Activated naive CD4-positive, alpha-beta T cell treated with anti-CD3 and anti-CD28 coated beads, Interleukin-2, amount 50 U/mL, for 16 hours (primary cell): Measurements from ENCODE around the gene THSD4.
"Not testable (repeated sequence)": the region's sequence is repeated elsewhere in the genome, so short reads cannot be mapped to it uniquely, and the experiment has no call there.

Source experiments
- DNase-seq: peaks from one replicate; pipeline ENCODE4 v3.0.0-alpha.2; 2020

Gene THSD4

DNA sequence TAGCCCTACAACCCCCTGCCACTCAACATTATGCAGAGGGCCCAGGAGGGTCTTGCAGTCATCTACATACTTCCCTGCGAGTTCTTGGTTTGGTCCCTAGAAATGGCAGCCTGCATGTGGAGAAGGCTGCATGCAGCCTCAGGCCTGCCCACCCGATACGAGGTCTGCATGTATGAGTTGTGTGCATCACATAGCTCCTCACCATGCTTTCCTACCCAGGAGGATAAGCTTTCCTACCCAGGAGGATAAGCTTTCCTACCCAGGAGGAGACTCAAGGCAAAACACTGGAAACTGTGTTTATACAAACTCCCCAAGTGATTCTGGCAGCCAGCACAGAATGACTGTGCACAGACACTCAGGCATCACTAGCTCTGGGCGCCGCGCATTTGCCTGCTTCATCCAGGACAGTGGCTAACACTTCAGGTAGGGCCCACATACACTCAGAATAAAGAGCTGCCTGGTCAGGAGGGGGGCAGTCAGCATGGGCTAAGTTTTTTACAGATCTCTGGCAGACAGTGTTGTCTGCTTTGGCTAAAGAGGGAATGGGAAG, 187.7 kb downstream of the THSD4 start:
- no peak for DNase-seq

DNA sequence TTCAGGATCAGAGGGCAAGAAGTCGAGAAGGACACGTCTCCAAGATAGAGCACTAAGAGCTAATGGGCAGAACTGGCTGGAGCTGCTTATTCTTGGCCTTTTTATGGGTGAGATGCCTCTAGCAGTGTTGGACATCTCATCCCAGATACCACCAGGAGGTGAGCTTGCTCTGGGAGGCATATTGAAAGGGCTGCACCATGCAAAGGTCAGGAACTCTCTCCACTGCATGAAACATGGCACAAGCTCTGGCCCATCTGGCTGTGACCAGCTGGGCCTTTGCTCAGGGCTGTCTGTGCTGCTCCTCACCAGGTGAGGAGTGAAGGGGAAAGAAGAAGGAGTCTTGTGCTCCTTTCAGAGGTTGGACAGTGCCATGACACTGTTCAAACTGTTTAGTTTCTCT, 188.7 kb downstream of the THSD4 start:
- no peak for DNase-seq

DNA sequence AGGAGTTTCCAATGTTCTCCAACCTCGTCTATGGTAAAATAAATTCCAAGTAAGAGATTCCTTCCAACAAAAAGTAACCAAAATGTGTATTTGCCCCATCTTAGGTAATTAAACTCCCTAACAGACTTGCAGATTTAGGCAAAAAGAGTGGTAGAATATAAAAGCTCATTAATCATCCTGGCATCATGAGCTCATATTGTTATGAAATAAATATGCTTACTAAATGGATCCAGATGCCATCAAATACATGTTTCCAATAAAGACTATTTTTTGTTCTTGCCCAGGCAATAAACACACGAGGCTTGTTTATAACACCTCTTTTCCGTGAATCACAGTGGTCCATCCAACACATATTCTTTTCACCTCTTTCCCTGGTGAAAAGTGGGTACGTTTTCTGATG, 189.4 kb downstream of the THSD4 start:
- no peak for DNase-seq

DNA sequence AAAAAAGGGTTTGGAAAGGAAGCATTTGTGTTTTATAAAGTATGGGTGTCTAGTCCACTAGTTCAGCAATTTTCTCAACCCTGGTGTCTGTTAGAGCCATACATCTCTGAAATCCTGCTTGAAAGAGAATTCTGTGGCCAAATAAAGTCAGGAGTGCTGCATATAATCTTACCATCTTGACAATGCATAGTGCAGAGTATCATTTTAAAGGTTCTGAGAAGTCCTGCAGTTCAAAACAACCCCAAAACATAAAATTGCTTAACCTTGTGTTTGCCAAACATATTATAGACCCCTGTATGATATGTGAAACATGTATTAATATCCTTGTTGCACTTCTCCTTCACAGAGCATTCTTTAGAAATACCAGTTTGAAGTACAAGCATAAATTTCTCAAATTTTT, 191.3 kb downstream of the THSD4 start:
- no peak for DNase-seq

DNA sequence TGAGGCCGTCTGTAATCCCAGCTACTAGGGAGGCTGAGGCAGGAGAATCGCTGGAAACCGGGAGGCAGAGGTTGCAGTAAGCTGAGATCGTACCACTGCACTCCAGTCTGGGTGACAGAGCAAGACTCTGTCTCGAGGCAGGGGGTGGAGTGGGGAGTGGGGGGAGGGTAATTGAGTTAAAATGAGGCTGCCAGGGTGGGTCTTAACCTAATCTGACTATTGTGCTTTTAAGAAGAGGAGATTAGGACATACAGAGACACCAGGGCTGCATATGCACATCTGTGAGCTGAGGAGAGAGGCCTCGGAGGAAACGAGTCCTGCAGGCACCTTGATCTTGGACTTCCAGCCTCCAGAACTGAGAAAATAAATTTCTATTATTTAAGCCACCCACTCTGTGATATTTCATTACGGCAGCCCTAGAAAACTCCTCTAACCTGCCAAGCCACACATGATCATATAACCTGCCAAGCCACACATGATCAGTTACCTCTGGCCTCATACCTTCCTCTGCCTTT, 197.0 kb downstream of the THSD4 start:
- no peak for DNase-seq

DNA sequence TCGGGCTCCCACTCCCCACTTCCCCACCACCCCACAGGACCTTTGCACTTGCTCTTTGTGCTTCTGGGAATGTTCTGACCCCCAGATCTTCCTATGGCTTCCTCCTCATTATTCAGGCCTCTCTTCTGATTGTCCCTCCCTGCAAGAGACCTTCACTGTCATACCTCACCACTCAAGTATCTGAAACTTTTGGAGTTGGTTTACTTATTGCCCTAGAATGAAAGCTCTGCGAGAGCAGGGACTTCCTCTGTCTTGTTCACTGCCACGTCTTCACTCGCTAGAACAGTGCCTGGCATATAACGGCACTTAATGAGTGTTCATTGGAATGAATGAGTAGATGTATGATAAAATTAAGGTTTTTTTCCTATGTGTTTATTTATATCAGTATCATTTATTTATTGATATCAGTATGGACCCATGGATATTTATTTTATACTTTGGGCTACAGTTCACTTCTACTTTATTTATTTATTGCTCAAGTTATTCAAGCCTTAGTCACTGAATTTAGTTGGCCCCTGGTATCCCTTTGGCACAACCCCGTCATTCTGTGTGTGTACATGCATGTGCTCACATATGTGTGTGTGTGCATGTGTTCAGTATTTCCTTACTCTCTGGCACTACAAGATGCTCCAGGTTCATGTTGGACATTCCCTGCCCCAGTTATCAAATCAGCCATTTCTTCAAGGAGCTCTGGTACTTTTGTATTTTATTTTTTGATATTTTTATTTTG, 197.6 kb downstream of the THSD4 start:
- no peak for DNase-seq

DNA sequence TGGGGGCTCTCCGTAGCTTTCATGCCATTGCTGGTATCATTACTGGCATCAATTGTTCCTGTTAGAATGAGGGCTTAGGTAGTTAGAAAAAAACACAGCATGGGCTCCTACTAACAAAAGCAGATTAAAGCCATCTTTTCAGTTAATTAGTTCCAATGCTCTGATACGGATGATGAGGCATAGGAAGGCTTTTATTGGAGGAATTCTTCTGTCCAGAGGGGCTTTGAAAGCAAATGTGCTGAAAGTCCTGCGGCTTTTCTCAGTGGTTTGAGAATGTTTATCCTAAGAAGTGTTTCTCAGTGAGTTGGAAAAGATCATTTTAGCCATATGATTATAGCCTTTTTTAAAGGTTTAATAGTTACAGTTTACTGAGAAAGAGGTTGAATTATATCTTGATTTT, 198.5 kb downstream of the THSD4 start:
- no peak for DNase-seq

DNA sequence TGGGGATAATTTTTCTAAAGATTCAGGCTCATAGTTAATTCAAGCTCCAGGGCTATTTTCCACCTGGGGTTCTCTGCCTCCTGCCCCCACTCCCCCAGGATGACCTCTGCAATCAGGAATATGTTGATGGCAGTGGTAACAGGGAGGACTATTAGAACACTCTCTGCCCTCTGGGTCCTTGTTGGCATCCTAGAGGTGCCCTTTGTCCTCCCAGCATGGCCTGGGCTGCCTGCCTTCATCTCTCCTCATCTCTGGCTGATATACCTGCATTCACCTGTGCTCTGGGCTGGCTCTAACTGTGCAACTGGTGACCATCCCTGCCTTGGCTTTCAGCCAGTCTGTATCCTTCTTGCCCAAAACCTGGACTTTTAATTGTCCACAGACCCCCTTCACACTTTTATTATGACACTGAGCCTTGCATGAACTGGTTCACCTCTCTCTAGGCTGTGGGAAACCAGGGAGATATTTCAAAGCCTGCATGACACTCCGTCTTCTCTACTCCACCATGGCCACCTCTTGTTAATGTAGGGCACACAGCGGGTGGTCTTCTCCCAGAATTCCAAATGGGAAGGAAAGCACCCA, 199.8 kb downstream of the THSD4 start:
- no peak for DNase-seq

DNA sequence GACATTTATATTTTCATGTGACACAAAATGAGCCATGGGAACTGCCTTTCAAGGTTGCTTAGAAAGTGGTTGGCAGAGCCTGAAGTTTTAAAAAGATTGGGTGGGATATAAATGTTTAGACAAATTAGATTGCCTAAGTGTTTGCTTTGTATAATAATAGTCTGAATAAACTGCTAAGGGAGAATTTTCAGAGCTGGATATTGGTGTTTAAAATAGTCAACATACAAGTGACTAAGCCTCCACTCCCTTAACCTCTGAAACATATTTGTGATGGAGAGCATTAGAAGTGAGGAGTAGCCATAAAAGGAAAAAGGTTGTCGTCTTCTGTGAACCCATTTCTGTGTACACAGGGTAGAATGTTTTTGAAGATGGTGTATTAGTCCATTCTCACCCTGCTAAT, 201.6 kb downstream of the THSD4 start:
- DNase-seq = no peak

DNA sequence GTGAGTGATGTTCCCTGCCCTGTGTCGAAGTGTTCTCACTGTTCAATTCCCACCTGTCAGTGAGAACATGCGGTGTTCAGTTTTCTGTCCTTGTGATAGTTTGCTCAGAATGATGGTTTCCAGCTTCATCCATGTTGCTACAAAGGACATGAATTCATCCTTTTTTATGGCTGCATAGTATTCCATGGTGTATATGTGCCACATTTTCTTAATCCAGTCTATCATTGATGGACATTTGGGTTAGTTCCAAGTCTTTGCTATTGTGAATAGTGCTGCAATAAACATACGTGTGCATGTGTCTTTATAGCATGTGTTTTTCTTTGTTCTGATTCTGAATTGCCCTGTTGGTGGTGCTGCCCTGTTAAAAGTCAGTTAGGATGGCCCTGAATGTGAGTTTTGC, 204.2 kb downstream of the THSD4 start:
- DNase-seq = not testable (repeated sequence)

DNA sequence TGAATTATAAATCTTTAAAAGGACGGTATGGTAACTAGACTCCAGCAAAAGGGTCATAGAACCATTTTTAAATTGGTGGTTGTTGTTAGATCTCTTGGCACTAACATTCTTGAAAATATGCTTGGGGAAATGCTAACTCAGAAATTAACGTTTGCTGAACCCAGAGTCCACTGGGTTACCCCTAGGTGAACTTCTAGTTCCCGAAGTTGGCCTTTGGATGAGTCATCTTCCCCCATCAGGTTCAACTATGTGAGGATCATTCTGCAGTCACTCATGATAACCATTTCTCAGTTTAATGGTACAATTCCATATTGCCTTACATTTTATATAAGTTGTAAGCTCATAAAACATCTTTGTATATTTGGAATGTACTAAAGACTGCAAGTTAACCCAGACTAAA, 204.7 kb downstream of the THSD4 start:
- DNase-seq = no peak

DNA sequence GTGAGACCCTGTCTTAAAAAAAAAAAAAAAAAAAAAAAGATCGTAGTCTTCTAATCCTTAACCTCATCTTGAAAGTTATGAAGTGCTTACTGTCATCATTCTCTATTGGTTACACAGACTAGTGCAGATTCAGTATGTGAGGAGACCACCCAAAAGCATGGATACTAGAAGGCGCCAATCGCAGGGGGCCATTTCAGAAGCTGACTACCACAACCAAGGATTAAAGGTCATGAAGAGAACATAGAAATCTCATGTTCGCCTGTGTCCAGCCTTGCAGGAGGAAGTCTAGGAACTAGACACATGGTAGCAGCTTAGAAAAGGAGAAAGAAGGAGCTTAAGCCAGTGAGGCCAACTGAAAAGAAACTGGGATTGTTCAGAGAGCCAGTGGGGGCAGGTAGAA, 207.8 kb downstream of the THSD4 start:
- DNase-seq = no peak

DNA sequence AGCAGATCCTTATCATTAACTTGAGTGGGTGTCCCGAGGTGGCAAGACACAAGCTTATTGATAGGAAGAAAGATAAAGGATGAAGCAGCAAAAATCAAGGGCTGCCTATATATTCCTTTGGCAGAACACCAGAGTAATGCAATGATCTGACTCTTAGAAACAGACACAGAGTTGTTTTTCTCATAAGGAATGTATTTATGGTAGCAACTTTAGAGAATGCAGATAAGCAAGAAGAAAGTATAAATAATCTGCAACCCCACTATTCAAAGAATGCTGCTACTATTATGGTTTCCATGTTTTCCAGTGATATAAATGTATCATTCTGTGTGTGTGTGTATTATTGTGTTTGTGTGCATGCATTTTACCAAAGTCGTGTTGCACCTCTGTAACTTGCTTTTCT, 208.3 kb downstream of the THSD4 start:
- DNase-seq = no peak

DNA sequence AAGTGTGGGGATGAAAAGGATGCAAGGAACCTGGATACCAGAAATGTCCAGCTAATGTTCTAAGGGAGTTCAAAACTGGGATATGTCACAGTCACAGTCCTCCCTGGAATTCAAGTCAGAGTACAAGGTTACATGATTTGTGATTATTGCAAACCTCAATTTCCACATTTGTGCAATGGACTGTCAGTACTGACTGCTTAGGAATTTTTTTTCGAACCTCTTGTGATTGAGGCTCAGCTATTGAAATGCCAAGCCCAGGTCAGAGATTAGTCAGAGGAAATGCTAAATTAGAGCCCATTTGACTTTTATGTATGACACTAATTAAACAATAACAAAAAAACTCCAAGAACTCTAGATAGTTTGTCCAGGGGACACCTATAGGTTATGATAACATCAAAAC, 210.2 kb downstream of the THSD4 start:
- DNase-seq = no peak

DNA sequence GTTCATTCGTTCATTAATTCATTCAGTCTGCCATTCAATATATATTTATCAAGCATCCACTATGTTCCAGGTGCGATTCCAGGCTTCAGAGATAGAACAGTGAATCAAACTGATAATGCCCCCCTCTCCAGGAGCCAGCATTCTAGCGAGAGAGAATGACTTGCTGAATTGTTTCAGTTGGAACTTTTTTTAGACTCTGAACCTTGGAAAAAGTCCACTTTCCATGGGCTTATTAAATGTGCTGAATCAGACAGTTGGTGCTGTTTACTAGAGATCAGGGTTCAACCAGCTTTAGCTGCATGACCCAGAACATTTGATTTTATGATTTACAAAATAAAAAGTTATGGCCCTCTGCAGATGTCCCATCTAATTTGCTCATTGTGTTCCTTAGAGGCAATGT, 213.2 kb downstream of the THSD4 start:
- no peak for DNase-seq

DNA sequence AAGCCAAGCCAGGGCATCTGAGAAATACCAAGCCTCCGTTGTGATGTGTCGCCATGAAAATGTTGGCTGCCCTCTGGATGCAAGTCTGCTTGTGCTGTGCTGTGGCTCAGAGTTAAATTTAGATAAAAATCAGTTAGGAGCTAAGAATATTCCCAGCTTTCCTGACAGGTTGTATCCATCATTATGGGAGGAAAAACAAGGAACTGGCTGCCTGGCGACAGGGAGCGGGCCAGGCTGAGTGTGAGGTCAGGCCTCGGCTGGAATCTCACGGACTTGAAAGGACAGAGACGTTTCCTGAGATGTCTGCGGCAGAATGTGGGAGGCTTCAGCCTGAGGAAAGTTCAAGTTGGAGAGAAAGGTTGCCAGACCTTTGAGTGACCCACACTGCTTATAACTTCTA, 213.8 kb downstream of the THSD4 start:
- DNase-seq = no peak

DNA sequence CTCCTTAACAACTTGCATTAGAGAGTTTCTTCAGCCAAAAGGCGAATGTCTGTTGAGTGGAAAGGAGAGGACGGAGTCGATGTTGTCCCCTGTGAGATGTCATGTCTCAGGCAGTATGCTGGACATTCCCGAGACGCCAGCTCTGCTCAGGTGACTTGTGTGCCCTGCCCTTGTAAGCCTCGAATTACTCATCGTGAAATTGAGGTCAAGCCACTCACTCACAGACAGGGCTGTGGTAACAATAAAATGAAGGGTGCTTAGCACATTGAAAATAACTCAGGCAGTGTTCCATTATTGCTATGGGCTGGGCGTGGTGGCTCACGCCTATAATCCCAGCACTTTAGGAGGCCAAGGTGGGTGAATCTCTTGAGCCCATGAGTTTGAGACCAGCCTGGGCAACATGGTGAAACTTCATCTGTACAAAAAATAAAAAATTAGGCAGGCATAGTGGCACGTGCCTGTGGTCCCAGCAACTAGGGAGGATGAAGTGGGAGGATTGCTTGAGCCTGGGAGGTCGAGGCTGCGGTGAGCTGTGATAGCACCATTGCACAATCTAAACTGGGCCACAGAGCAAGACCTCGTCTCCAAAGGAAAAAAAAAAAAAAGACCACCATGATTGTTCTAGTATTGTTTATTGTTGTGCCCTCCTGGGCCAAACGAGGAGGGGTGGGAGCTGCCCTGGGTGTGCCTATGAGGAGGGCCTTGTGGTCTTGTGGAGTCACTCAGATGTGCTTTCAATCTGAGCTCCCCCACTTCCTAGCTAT, 214.4 kb downstream of the THSD4 start:
- no peak for DNase-seq

DNA sequence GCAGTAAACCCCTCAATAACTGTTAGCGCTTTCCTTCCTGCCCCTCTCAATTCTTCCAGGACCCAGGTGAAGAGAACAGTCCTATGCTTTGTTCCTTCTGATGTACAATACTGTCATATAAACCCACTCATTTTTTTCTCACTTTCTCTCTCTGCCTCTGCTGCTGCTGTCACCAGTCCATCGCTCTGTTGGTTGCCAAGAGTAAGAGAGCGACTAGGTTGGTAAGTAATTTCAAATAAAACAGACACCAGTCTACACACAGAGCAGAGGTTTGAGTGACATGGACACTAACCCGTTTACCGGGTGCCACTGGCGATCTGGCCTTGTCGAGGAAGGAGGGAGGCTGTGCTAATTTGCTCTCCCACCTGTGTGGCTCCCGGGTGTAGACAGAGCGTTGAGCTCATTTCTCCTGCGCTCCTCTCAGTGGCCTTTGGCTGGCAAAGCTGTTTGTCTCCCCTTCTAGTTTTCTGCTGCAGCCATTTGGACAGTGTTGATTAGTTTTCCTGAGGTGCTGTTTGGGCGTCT, 215.4 kb downstream of the THSD4 start:
- no peak for DNase-seq

DNA sequence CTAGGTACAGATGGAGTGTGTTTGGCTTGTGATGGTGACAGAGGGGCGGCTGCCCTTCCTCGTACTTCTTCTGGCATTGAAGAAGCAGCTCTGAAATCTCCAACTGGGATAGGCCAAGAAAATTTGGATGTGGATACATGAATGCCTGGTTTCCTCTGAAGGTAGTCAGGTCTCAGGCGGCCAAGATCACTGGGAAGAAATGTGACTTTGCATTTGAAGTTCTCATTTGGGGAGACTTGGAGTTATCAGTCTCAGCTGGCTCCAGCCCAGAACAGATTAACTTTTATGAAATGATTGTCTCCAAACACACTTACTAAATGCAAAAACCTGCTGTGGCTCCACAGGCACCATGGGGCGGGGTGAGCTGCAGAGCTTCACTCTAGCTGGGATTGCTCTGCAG, 215.9 kb downstream of the THSD4 start:
- DNase-seq = no peak

DNA sequence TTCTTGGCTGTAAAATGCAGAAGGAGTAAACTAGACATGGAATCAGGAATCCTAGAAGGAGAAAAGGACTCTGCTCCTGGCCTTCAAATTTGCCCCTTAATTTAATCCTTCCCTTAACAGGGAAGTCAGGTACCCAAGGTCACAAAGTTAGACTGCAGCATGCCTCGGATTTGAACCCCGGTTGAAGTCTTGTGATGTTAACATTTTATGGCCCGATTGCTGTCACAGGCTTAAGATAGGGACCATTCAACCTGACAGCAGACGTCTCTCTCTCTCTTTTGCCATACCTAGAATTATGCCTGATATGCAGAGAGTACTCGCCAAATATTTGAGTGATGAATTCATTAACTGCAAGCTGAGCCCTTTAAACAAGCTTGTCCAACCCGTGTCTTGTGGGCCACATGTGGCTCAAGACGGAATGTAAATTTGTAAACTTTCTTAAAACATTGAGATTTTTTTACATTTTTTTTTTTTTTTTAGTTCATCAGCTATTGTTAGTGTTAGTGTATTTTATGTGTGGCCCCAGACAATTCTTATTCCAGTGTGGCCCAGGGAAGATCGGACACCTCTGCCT, 217.2 kb downstream of the THSD4 start:
- DNase-seq = no peak

DNA sequence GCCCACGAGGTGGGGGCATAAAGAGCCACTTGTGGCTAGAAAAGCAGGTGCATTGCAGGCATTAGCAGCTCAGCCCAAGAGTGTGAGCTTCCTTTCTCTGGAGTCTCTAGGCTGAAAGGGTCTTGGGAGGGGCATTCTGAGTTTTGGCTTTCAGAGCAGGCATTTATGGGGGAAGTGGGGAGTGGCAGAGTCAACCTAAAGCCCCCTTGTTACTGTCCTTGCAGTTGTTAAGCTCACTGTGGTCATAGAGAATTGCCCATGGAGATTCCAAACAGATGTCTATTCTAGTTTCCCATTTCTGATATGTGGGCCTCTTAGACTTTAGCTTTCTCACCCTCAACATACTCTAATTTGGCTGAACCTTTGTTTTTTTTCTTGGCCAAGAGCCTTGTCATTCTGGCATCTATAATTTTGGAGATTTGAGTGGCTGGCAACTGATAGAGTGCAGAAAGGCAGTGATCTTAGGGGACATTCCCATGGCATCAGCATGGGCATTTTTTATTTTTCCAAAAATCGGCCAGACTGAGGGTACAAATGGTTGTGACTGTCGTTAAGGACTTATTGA, 217.9 kb downstream of the THSD4 start:
- DNase-seq = no peak

DNA sequence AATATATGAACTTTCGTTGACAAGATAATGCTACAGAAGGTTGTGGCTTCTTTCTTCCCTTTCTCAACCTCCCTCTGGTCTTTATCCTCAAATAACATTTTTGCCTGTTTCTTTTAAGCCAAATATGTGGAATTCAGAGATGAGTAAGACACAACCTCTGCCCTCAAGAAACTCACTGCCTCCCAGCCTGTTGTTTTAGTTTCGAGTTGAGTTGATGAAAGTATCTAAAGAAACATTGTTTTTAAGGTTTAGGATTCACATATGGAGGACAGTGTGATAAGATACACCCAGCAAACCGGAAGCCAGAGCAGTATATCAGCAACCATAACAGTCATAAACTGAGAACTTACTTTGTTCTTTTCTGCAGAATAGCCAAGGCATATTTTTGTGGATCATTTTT, 218.6 kb downstream of the THSD4 start:
- no peak for DNase-seq

DNA sequence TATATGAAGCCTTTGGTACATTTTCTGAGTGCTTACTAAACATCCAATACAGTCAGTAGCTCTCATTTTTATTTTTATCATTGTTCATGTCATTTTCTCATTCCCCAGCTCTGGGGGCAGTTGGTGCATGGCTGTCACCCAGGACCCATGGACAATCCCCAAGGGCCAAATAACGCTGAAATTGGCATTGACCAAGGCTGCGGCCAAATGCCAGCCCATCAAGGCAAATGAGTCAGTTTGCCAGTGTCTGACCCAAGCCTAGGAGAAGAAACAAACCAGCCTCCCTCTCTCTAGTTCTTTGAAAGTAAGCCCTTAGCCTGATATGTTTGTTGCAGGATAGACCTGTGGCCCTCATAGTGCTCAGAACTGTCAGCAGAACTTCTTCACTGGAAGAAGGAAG, 219.2 kb downstream of the THSD4 start:
- no peak for DNase-seq
